Measurements from ENCODE around the gene GLT8D2.

Gene GLT8D2

GRCh38 chr12:104064031-104064841 is 14.2 kb upstream of the GLT8D2 start, which contains the start of gene HCFC2:
Gene HCFC2 (plus strand): TSS chr12:104064531. CDS start chr12:104064561, 30 bp downstream.
- Histone ChIP-seq H3K27me3 (ENCODE audit: control insufficient read depth, insufficient read depth, low read length) (no peaks in the 10 kb centered on the region), H3K9ac (ENCODE audit: low read length) (peak within 1 kb of the TSS; percentile 90), H3K27ac (ENCODE audit: low read depth, low read length) (peak within 1 kb of the TSS; percentile 91), H3K36me3 (ENCODE audit: control insufficient read depth, insufficient read depth, low read length) (no peaks in the 10 kb centered on the region), H3K4me3 (ENCODE audit: low read length) (peak within 1 kb of the TSS; percentile 89), H3K4me1 (ENCODE audit: control insufficient read depth, insufficient read depth, low read length) (peaks cover 13% of the 10 kb centered on the region)

DNA sequence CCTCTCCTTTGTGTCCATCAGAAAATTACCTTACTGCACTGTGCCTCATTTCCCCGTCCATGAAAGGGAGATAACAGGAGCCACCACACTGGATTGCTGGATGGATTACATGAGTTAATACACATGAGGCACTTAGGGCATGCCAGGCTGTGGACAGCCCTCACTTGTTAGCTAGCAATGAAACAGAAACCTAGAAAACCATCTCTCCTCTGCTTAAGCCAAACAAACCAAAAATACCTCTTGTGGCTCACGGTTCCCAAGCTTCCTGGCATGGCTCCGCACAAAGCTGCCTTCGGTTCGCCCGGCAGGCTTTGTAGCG is 13.7 kb upstream of the GLT8D2 start:
- peak overlapping the region; percentile 89 for H3K4me3 ChIP-seq (ENCODE audit: low read length)
- H3K27ac ChIP-seq (ENCODE audit: low read depth, low read length), result peak overlapping the region; percentile 91

DNA sequence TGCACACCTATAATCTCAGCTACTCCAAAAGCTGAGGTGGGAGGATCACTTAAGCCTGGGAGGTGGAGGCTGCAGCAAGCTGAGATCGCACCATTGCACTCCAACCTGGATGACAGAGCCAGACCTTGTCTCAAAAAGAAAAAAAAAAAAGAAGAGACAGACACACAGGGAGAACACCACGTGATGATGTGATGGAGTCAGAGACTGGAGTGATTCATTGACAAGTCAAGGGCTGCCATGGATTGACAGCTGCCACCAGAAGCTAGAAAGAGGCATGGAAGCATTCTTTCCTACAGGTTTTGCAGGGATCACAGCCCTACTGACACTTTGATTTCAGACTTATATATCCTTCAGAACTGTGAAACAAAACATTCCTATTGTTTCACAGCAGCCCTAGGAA is 10.8 kb upstream of the GLT8D2 start:
- H3K36me3 ChIP-seq (ENCODE audit: control insufficient read depth, insufficient read depth, low read length), result no peaks in the 10 kb centered on the region
- H3K4me3 ChIP-seq (ENCODE audit: low read length), result no peak overlapping the region
- H3K27me3 ChIP-seq (ENCODE audit: control insufficient read depth, insufficient read depth, low read length), result no peaks in the 10 kb centered on the region
- H3K4me1 ChIP-seq (ENCODE audit: control insufficient read depth, insufficient read depth, low read length), result peaks cover 14% of the 10 kb centered on the region
- H3K27ac ChIP-seq (ENCODE audit: low read depth, low read length), result no peak overlapping the region
- H3K9ac ChIP-seq (ENCODE audit: low read length), result no peak overlapping the region

More for the DNA sequence above, 13.7 kb upstream of the GLT8D2 start:
- Histone ChIP-seq H3K9ac (ENCODE audit: low read length) (peak overlapping the region; percentile 54), H3K4me1 (ENCODE audit: control insufficient read depth, insufficient read depth, low read length) (peaks cover 13% of the 10 kb centered on the region), H3K36me3 (ENCODE audit: control insufficient read depth, insufficient read depth, low read length) (no peaks in the 10 kb centered on the region), H3K27me3 (ENCODE audit: control insufficient read depth, insufficient read depth, low read length) (no peaks in the 10 kb centered on the region)

DNA sequence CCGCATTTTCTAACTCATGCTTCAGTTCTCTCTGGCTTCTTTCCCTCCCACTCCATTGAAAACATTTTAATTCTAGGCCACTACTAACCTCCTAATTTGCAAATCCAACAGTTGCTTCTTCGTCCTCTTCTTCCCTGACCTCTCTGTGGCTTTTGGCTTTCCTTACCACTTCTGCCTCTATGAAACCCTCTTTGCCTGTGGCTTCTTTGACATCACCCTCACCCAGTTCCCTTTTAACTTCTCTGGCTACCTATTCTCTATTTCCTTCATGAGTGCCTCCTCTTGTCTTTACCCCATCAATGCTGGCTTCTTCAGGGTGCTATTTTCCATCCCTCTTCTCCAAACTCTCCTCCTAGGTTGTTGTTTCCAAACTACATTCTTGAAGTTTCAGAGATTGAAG is 10.0 kb upstream of the GLT8D2 start:
- Histone ChIP-seq H3K27ac (ENCODE audit: low read depth, low read length) (no peak overlapping the region), H3K27me3 (ENCODE audit: control insufficient read depth, insufficient read depth, low read length) (no peaks in the 10 kb centered on the region), H3K4me3 (ENCODE audit: low read length) (no peak overlapping the region), H3K9ac (ENCODE audit: low read length) (no peak overlapping the region), H3K36me3 (ENCODE audit: control insufficient read depth, insufficient read depth, low read length) (no peaks in the 10 kb centered on the region), H3K4me1 (ENCODE audit: control insufficient read depth, insufficient read depth, low read length) (peaks cover 16% of the 10 kb centered on the region)

- peaks cover 16% of the 10 kb centered on the region for H3K4me1 ChIP-seq (ENCODE audit: control insufficient read depth, insufficient read depth, low read length)
- H3K9ac ChIP-seq (ENCODE audit: low read length), result no peak overlapping the region
- H3K27ac ChIP-seq (ENCODE audit: low read depth, low read length), result no peak overlapping the region
- no peaks in the 10 kb centered on the region for H3K36me3 ChIP-seq (ENCODE audit: control insufficient read depth, insufficient read depth, low read length)
- H3K4me3 ChIP-seq (ENCODE audit: low read length), result no peak overlapping the region
- no peaks in the 10 kb centered on the region for H3K27me3 ChIP-seq (ENCODE audit: control insufficient read depth, insufficient read depth, low read length)
Observed at GRCh38 chr12:104058802-104059201, 8.8 kb upstream of the GLT8D2 start.

DNA sequence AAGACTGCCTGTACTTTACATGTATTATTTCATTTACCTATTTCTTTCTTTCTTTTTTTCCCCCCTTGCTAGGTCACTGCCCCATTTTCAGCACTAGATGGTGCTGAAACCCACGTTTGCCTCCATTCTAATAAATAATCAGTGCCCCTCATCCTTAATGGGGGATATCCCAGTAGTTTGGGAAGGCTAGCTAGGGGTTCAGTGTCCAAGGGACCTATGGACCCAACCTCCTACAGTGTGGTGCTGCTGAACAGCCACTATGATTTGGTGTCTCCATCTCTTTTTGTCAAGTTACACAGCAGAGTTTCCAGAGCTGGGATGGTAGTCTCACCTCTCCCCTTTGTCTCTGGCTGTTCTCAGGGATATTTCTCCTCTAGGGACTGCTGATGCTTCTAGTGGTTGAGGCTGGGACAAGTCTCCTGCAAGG is 7.8 kb upstream of the GLT8D2 start:
- Histone ChIP-seq H3K4me1 (ENCODE audit: control insufficient read depth, insufficient read depth, low read length) (peaks cover 16% of the 10 kb centered on the region), H3K27me3 (ENCODE audit: control insufficient read depth, insufficient read depth, low read length) (no peaks in the 10 kb centered on the region), H3K27ac (ENCODE audit: low read depth, low read length) (no peak overlapping the region), H3K36me3 (ENCODE audit: control insufficient read depth, insufficient read depth, low read length) (no peaks in the 10 kb centered on the region), H3K9ac (ENCODE audit: low read length) (no peak overlapping the region), H3K4me3 (ENCODE audit: low read length) (no peak overlapping the region)

DNA sequence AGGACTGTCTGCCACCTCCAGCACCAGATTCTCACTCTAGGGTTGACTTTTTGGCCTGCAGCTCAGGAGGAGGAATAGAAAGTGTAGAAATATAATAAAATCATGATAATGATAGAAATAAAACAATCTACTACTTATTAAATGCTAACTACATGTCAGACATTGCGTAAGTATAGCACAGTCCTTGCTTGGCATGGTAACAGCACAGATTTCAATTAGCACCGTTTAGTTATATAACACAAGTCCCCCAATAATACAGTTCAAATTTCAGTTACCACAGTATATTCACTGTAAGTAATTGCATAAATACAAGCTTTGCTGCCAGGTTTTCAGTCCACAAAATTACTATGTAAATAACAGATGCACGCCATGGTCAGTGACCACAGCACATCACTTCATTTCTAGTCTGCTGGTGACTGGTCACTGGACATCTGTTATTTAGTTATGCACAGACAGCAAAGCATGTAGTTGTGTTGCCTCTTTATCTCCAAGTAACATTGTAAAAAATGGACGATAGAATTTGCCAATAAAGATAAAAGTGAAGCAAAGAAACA is 6.5 kb upstream of the GLT8D2 start:
- Histone ChIP-seq H3K36me3 (ENCODE audit: control insufficient read depth, insufficient read depth, low read length) (no peaks in the 10 kb centered on the region), H3K27ac (ENCODE audit: low read depth, low read length) (peak overlapping the region; percentile 56), H3K9ac (ENCODE audit: low read length) (no peak overlapping the region), H3K4me1 (ENCODE audit: control insufficient read depth, insufficient read depth, low read length) (peaks cover 16% of the 10 kb centered on the region), H3K27me3 (ENCODE audit: control insufficient read depth, insufficient read depth, low read length) (no peaks in the 10 kb centered on the region), H3K4me3 (ENCODE audit: low read length) (no peak overlapping the region)

DNA sequence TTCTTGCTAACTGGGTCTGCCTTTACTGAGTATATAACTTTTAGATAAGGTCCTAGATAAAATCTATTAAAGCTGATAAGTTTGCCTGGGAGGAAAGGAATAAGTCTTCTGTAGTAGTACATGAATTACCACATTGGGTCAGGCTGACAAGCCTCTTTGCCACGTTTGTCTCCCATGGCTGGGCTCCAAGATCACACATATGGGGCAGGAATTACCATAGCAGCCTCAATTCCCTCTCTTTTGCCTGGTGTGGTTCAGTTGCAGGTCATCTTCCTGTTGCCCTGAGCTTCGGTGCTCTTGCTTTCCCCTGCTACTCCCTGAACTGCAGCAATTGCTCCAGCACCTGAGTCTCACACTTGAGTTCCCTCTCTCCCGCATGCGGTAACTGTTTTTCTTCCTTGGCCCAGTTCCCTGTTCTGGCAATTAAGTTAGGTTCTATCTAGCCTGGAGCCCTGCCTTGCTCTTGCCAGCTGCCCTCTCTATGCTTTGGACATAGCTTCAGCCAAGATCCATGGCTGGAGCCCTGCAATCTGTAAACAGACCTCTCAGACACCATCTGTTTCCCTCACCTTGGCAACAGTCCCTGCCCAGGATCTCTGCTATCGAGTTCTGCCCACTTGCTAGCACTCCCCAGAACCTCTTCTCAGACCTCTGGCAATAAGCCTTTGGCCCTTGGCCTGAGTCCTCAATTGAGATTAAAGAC is 5.8 kb upstream of the GLT8D2 start:
- Histone ChIP-seq H3K27ac (ENCODE audit: low read depth, low read length) (peak overlapping the region; percentile 56), H3K4me3 (ENCODE audit: low read length) (no peak overlapping the region), H3K36me3 (ENCODE audit: control insufficient read depth, insufficient read depth, low read length) (no peaks in the 10 kb centered on the region), H3K27me3 (ENCODE audit: control insufficient read depth, insufficient read depth, low read length) (no peaks in the 10 kb centered on the region), H3K9ac (ENCODE audit: low read length) (no peak overlapping the region), H3K4me1 (ENCODE audit: control insufficient read depth, insufficient read depth, low read length) (peaks cover 16% of the 10 kb centered on the region)

DNA sequence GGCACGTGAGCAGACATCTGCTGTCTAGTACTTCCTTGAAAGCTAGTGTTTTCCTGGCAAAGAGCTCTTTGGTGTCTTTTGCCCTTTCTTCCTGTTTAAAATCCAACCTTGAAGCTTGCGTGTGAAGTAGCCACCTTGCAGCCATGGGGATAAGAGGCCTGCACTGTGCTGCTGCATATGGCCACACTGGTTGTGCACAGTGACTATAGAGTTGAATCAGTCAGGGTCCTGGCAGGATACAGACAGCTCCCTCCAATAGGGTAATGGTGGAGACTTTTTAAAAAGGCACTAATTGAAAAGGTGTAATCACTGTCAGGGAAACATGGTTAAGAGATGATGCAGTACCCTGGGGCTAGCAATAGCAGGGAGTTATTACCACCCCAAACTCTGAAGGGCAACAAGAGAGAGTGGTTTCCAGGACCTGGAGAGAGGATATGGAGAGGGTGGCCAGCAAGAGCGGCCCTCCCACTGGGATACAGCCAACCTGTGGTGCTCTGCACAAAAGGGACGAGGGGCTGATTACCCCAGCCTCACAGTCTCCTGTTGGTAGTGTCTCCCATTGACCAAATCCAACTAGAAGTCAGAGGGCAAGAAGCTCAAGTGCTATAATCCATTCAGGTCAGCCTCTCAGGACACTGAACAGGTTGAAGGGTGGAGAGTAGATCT is 4.8 kb upstream of the GLT8D2 start:
- no peaks in the 10 kb centered on the region for H3K27me3 ChIP-seq (ENCODE audit: control insufficient read depth, insufficient read depth, low read length)
- H3K4me1 ChIP-seq (ENCODE audit: control insufficient read depth, insufficient read depth, low read length), result peaks cover 20% of the 10 kb centered on the region
- H3K9ac ChIP-seq (ENCODE audit: low read length), result no peak overlapping the region
- no peak overlapping the region for H3K27ac ChIP-seq (ENCODE audit: low read depth, low read length)
- no peak overlapping the region for H3K4me3 ChIP-seq (ENCODE audit: low read length)
- H3K36me3 ChIP-seq (ENCODE audit: control insufficient read depth, insufficient read depth, low read length), result no peaks in the 10 kb centered on the region

DNA sequence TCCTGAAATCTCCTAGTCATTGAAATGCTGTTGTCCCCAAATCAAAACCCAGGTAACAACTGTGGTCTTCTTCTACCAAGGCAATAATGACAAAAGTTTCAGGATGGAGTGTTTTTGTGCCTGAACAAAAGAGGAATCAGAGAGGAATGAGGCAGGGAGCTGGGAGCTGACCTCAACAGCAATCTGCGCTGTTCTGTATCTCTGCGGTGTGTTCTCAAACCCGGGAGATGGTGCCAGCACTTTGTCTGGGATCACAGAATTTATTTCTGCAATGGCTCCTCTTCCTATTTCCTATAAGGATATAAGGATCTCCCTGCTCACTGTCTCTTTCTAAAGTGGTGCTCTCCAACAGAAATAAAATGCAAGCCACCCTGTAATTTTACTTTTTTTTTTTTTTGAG is 449 bp upstream of the GLT8D2 start:
- Histone ChIP-seq H3K27ac (ENCODE audit: low read depth, low read length) (peak overlapping the region; percentile 81), H3K4me3 (ENCODE audit: low read length) (peak overlapping the region; percentile 65), H3K36me3 (ENCODE audit: control insufficient read depth, insufficient read depth, low read length) (no peaks in the 10 kb centered on the region), H3K9ac (ENCODE audit: low read length) (no peak overlapping the region), H3K4me1 (ENCODE audit: control insufficient read depth, insufficient read depth, low read length) (peaks cover 19% of the 10 kb centered on the region), H3K27me3 (ENCODE audit: control insufficient read depth, insufficient read depth, low read length) (no peaks in the 10 kb centered on the region)

DNA sequence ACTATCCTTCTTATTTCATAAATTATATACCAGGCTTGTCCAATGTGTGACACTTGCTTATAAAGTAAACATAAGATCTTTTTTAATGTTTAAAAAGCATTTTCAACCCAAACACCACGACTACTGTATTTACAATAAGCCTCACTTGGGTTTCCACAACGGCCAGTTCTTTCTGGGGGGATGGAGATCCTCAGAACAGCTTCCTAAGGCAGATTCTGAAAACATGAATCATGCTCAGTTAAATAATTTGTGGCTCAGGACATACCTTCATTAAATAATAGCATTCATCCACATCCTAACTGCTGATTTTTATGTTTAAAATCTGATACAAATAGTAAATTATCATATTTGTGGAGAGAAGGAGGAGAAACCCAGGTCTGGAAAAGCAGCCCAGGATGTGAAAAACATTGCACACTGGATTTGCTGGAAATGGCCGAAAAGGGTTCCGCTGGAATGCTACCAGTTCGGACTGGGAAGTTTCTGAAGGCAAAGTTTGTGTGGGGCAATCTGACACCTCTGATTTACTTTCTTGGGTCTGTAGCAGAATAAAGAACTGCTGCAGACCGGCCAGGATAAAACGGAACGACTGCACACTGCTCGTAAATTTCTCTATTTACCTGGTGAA is 597 bp downstream of the GLT8D2 start:
- Histone ChIP-seq H3K4me3 (ENCODE audit: low read length) (peak overlapping the region; percentile 65), H3K36me3 (ENCODE audit: control insufficient read depth, insufficient read depth, low read length) (no peaks in the 10 kb centered on the region), H3K4me1 (ENCODE audit: control insufficient read depth, insufficient read depth, low read length) (peaks cover 14% of the 10 kb centered on the region), H3K27ac (ENCODE audit: low read depth, low read length) (peak overlapping the region; percentile 81), H3K9ac (ENCODE audit: low read length) (no peak overlapping the region), H3K27me3 (ENCODE audit: control insufficient read depth, insufficient read depth, low read length) (no peaks in the 10 kb centered on the region)

- H3K27ac ChIP-seq (ENCODE audit: low read depth, low read length), result no peak overlapping the region
- no peak overlapping the region for H3K9ac ChIP-seq (ENCODE audit: low read length)
- H3K27me3 ChIP-seq (ENCODE audit: control insufficient read depth, insufficient read depth, low read length), result no peaks in the 10 kb centered on the region
- no peaks in the 10 kb centered on the region for H3K36me3 ChIP-seq (ENCODE audit: control insufficient read depth, insufficient read depth, low read length)
- peak overlapping the region; percentile 44 for H3K4me3 ChIP-seq (ENCODE audit: low read length)
- peaks cover 14% of the 10 kb centered on the region for H3K4me1 ChIP-seq (ENCODE audit: control insufficient read depth, insufficient read depth, low read length)
Observed at GRCh38 chr12:104048811-104049210, 1.2 kb downstream of the GLT8D2 start.
